Measurements from ENCODE around the gene SOX11. TPM values are rescaled to one million over a fixed set of nuclear protein-coding genes. Genes with fewer than 3 reads are reported as not detected.
A peak's percentile ranks its signal among the peaks of the same experiment; 100 is the strongest.

Gene SOX11
- total RNA-seq, 1 donor from 2014 or later = not detected

DNA sequence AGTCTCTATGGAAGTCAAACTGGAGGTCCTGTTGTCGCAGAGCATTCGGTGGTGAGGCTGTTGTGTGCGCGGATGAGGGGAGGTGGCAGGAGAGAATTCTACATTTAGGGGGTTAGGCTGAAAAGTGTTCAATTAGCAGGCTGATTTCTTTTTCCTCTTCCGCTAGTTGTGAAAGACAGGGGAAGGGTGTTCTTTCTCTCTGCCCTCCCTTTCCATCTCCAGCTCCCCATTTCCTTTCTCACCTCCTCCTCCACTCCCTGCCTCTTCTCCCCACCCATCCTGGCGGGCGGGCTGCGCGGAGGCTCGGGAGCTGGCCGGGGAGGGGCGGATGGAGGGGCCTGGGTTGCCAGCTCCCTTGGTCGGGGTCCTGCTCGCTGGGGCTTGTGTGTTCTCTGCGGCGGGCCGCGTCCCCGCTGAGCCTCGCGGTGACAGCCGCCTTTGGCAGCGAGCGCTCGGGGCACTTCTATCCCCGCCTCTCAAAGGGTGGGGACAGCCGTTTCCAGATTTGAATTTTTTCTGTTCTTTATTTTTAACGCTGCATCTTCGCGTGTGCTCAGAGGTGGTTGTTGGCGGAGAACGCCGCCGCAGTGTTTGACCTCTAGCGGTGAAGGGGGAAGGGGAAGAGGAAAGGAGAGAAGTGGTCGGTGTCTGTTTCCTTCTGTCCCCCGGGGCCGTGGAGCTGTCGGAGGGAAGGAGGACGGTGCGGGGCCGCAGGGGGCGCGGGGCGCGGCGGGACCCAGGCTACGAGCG, 3.6 kb downstream of the SOX11 start:
- ChIA-PET POLR2A (no interaction called here), CTCF (no interaction called here)
- Mint-ChIP-seq H3K36me3 (ENCODE audit: low read depth) (no peaks in the 10 kb centered on the region), H3K27ac (no peak overlapping the region), H3K9me3 (no peaks in the 10 kb centered on the region), H3K27me3 (peaks cover 45% of the 10 kb centered on the region), H3K4me1 (peaks cover 13% of the 10 kb centered on the region), H3K4me3 (peak overlapping the region; percentile 78)
- ATAC-seq (ENCODE audit: low read depth) = peak; percentile 42
- TF ChIP-seq, protein P1, sequence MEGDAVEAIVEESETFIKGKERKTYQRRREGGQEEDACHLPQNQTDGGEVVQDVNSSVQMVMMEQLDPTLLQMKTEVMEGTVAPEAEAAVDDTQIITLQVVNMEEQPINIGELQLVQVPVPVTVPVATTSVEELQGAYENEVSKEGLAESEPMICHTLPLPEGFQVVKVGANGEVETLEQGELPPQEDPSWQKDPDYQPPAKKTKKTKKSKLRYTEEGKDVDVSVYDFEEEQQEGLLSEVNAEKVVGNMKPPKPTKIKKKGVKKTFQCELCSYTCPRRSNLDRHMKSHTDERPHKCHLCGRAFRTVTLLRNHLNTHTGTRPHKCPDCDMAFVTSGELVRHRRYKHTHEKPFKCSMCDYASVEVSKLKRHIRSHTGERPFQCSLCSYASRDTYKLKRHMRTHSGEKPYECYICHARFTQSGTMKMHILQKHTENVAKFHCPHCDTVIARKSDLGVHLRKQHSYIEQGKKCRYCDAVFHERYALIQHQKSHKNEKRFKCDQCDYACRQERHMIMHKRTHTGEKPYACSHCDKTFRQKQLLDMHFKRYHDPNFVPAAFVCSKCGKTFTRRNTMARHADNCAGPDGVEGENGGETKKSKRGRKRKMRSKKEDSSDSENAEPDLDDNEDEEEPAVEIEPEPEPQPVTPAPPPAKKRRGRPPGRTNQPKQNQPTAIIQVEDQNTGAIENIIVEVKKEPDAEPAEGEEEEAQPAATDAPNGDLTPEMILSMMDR (IDR thresholded peaks at IDR 0.05) = no peak
- DNase-seq = no peak
- intact Hi-C loops (cut with micrococcal nuclease) = no loop called here

DNA sequence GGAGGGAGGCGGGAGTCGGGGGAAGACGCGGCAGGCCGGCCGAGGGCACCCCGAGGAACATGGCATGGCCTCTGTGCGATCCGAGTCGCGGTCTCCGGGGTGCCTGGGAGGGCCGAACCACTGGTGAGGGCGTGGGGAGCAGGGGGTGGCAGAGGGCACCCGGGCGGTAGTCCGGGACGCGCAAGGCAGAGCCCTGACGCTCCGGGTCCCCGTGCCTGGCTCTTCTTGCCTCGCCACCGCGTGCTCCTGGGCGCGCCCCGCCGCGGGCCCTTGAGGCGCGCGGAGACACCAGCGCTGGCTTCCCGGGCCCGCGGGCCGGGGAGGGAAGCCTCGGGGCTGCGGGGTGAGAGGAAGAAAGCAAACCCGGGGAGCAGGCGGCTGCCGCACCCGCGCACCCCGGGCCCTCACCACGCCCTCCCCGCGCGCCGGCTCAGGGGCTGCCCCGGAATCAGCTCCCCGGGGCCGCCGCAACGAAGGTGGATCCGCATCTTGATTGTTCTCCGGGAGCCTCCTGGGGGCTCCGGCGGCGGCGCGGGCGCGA, 4.3 kb downstream of the SOX11 start:
- peak; percentile 28 for ATAC-seq (ENCODE audit: low read depth)
- no peaks in the 10 kb centered on the region for H3K9me3 Mint-ChIP-seq
- peak overlapping the region; percentile 78 for H3K4me3 Mint-ChIP-seq
- peaks cover 46% of the 10 kb centered on the region for H3K27me3 Mint-ChIP-seq
- TF ChIP-seq, protein P1 (IDR thresholded peaks at IDR 0.05) = no peak
- POLR2A ChIA-PET = no interaction called here
- CTCF ChIA-PET = no interaction called here
- H3K36me3 Mint-ChIP-seq (ENCODE audit: low read depth) = no peaks in the 10 kb centered on the region
- H3K4me1 Mint-ChIP-seq = peaks cover 13% of the 10 kb centered on the region
- intact Hi-C loops (cut with micrococcal nuclease) = no loop called here
- no peak overlapping the region for H3K27ac Mint-ChIP-seq
- no peak for DNase-seq

DNA sequence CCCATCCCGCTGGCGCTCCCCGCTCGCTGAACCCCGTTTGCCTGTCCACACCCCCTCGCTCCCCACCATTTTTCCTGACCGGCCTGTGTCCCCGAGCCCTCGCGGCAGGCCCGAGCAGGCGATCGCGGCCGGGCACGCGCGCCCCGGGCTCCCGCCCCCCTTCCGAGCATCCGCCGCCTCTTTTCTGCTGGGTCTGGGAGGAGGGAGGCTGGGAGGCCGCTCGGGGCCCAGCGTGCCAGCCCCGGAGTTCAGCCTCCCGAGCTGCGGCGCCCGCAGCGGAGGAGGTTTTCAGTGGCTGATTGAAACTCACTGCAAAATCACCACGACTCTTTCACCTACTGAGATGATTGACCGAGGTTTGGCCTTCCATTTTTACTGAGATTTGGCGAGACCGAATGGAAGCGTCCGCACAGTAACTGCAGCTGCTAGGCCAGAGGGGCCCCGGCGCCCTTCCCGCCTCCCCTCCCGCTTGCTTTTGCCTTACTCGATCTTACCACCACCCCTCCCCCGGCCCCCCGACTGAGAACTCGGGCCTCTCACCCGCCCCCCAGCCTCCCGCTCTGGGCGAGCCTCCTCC, 4.8 kb downstream of the SOX11 start:
- Mint-ChIP-seq H3K36me3 (ENCODE audit: low read depth) (no peaks in the 10 kb centered on the region), H3K27ac (no peak overlapping the region), H3K4me1 (peaks cover 13% of the 10 kb centered on the region), H3K4me3 (no peak overlapping the region), H3K27me3 (peaks cover 46% of the 10 kb centered on the region), H3K9me3 (no peaks in the 10 kb centered on the region)
- ATAC-seq (ENCODE audit: low read depth) (no peak), DNase-seq (no peak)
- TF ChIP-seq, protein P1 (IDR thresholded peaks at IDR 0.05) = no peak
- CTCF ChIA-PET = no interaction called here
- intact Hi-C loops (cut with micrococcal nuclease) = no loop called here
- POLR2A ChIA-PET = no interaction called here

DNA sequence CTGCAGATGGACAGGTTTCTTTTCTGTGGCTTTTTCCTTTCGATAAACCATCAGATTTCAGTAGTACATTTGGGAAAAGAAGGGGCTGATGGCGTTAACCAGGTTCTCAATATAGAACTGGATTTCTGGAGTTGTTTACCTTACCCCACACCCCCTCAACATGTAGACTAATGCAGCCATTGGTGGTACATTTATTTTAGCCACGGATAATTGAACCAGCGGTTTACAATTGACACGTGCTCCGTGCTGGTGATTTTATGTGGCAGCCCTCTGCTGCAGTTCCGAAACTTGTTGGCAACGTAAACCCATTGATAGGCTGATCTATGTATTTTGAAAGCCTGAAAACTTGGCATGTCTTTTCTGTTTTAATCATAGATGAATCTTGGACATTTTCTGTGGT, 5.4 kb downstream of the SOX11 start:
- intact Hi-C loops (cut with micrococcal nuclease) = no loop called here
- Mint-ChIP-seq H3K27ac (no peak overlapping the region), H3K4me1 (peaks cover 13% of the 10 kb centered on the region), H3K4me3 (no peak overlapping the region), H3K36me3 (ENCODE audit: low read depth) (no peaks in the 10 kb centered on the region), H3K9me3 (no peaks in the 10 kb centered on the region), H3K27me3 (peaks cover 45% of the 10 kb centered on the region)
- ChIA-PET CTCF (no interaction called here), POLR2A (no interaction called here)
- TF ChIP-seq, protein P1 (IDR thresholded peaks at IDR 0.05) = no peak
- no peak for ATAC-seq (ENCODE audit: low read depth)
- DNase-seq = no peak

DNA sequence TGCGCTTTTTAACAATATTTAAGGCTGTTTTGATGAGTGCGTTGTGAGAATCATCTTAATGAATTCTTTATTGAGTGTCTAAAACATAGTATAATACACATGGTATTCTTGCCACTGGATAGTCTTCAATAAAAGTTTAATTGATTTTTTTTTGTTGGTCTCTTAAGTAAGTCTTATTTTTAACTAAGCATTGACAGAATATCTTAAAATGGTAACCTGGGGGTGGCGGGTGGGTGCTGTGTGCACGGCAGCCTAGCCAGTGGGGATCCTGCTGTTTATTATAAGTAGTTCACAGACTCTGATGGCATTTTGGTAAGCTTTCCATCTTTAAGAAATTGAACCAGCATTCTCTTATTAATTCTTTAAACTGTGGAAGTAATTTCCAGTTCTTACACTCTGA, 6.0 kb downstream of the SOX11 start:
- TF ChIP-seq, protein P1 (IDR thresholded peaks at IDR 0.05) = no peak
- intact Hi-C loops (cut with micrococcal nuclease) = no loop called here
- Mint-ChIP-seq H3K36me3 (ENCODE audit: low read depth) (no peaks in the 10 kb centered on the region), H3K9me3 (no peaks in the 10 kb centered on the region), H3K27me3 (peaks cover 46% of the 10 kb centered on the region), H3K27ac (no peak overlapping the region), H3K4me1 (peaks cover 10% of the 10 kb centered on the region), H3K4me3 (no peak overlapping the region)
- DNase-seq (no peak), ATAC-seq (ENCODE audit: low read depth) (no peak)
- ChIA-PET CTCF (no interaction called here), POLR2A (no interaction called here)
